KMS-11 (cell line): ENCODE measurements around the gene PARS2.
A peak's percentile ranks its signal among the peaks of the same experiment; 100 is the strongest.

Experiments
- H2AFZ ChIP-seq: fragments of 200-600 bp; sonication (generic); 2 replicates; pipeline ENCODE4 v1.6.1; 2016; ENCODE audit warnings: antibody characterized with exemption, mixed run types, low read depth
- H3K27ac ChIP-seq: fragments of 200-600 bp; sonication (generic); 2 replicates; pipeline ENCODE4 v1.6.1; 2016; ENCODE audit warnings: mild to moderate bottlenecking, mixed run types
- H3K27me3 ChIP-seq: fragments of 200-600 bp; sonication (generic); 2 replicates; pipeline ENCODE4 v1.6.1; 2017; ENCODE audit warnings: mild to moderate bottlenecking, low read depth, mixed run types, moderate library complexity; ENCODE audit not compliant: insufficient read depth
- H3K36me3 ChIP-seq: fragments of 200-600 bp; sonication (generic); 2 replicates; pipeline ENCODE4 v1.6.1; 2017; ENCODE audit warnings: mild to moderate bottlenecking, mixed run types; ENCODE audit not compliant: insufficient read depth
- H3K4me1 ChIP-seq: fragments of 200-600 bp; sonication (generic); 2 replicates; pipeline ENCODE4 v1.6.1; 2016; ENCODE audit warnings: mild to moderate bottlenecking, low read depth, mixed run types; ENCODE audit not compliant: poor library complexity, severe bottlenecking
- H3K4me2 ChIP-seq: fragments of 200-600 bp; sonication (generic); 2 replicates; pipeline ENCODE4 v1.7.0; 2016; ENCODE audit warnings: mild to moderate bottlenecking, mixed run types
- H3K4me3 ChIP-seq: fragments of 200-600 bp; sonication (generic); IDR thresholded peaks from 2 replicates; pipeline ENCODE4 v1.6.1; 2017; ENCODE audit warnings: low read depth, low read length, mixed read lengths; ENCODE audit not compliant: insufficient read depth
- H3K79me2 ChIP-seq: fragments of 200-600 bp; sonication (generic); 2 replicates; pipeline ENCODE4 v1.6.1; 2016; ENCODE audit warnings: low read depth, mixed run types; ENCODE audit not compliant: insufficient read depth
- H3K9ac ChIP-seq: fragments of 200-600 bp; sonication (generic); 2 replicates; pipeline ENCODE4 v1.6.1; 2016; ENCODE audit warnings: mild to moderate bottlenecking, mixed run types
- H4K20me1 ChIP-seq: fragments of 200-600 bp; sonication (generic); 2 replicates; pipeline ENCODE4 v1.6.1; 2016; ENCODE audit warnings: mild to moderate bottlenecking, mixed run types; ENCODE audit not compliant: insufficient read depth
- CTCF ChIP-seq: fragments of 200-600 bp; sonication (generic); conservative IDR thresholded peaks from 2 replicates; pipeline ENCODE4 v1.6.1; 2017; ENCODE audit warnings: low read depth, mild to moderate bottlenecking, antibody characterized with exemption, low read length, moderate library complexity, mixed read lengths

Gene PARS2

GRCh38 chr1:54811739-54812655 is 47.7 kb upstream of the PARS2 start:
- Histone ChIP-seq H3K9ac (no peak overlapping the region), H3K4me3 (no peak overlapping the region), H4K20me1 (no peaks in the 10 kb centered on the region), H3K4me2 (no peak overlapping the region), H2AFZ (no peak overlapping the region), H3K79me2 (no peaks in the 10 kb centered on the region), H3K36me3 (no peaks in the 10 kb centered on the region), H3K4me1 (no peaks in the 10 kb centered on the region), H3K27ac (no peak overlapping the region), H3K27me3 (no peaks in the 10 kb centered on the region)
- no peak for TF ChIP-seq CTCF

- no peak for TF ChIP-seq CTCF
- Histone ChIP-seq H3K9ac (no peak overlapping the region), H3K27ac (no peak overlapping the region), H3K4me3 (no peak overlapping the region), H3K79me2 (no peaks in the 10 kb centered on the region), H3K27me3 (no peaks in the 10 kb centered on the region), H3K36me3 (no peaks in the 10 kb centered on the region), H4K20me1 (no peaks in the 10 kb centered on the region), H2AFZ (no peak overlapping the region), H3K4me2 (no peak overlapping the region), H3K4me1 (no peaks in the 10 kb centered on the region)
These were observed 46.7 kb upstream of the PARS2 start for GRCh38 chr1:54811066-54811465.

- Histone ChIP-seq H3K27ac (no peak overlapping the region), H3K4me2 (no peak overlapping the region), H3K4me3 (no peak overlapping the region), H4K20me1 (no peaks in the 10 kb centered on the region), H3K9ac (no peak overlapping the region), H2AFZ (no peak overlapping the region), H3K27me3 (no peaks in the 10 kb centered on the region), H3K4me1 (no peaks in the 10 kb centered on the region), H3K36me3 (no peaks in the 10 kb centered on the region), H3K79me2 (no peaks in the 10 kb centered on the region)
- peak; percentile 51 for TF ChIP-seq CTCF
These were observed 46.0 kb upstream of the PARS2 start for GRCh38 chr1:54810153-54810942.

GRCh38 chr1:54809496-54810074 is 45.3 kb upstream of the PARS2 start:
- Histone ChIP-seq H2AFZ (no peak overlapping the region), H3K36me3 (no peaks in the 10 kb centered on the region), H3K4me1 (no peaks in the 10 kb centered on the region), H3K4me2 (no peak overlapping the region), H3K9ac (no peak overlapping the region), H3K4me3 (no peak overlapping the region), H4K20me1 (no peaks in the 10 kb centered on the region), H3K79me2 (no peaks in the 10 kb centered on the region), H3K27ac (no peak overlapping the region), H3K27me3 (no peaks in the 10 kb centered on the region)
- TF ChIP-seq CTCF = no peak
